CD4-positive, alpha-beta T cell treated with Interleukin-6 at 100 ng/mL for 8 hours (primary cell): ENCODE results near the gene KCNB1.

Source experiments
- DNase-seq: peaks from one replicate; pipeline ENCODE4 v3.0.0-alpha.2; 2020; ENCODE audit warnings: mixed read lengths, low spot score

KCNB1 gene

DNA sequence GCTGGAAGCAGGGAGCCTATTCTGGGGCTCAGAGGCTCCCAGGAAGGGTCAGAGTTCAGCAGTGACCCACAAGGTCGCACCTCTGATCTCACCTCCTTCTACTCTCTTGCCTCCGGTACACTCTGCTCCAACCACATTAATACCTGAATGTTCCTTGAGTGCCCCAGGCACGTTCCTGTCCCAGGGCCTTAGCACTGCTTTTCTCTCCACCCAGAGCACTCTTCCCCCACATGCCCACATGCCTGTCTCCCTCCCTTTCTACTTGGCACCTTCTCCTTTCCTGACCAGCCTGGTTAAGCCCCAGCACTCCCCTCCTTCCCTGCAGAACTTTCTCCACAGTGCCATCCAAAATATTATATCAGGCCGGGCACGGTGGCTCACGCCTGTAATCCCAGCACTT is 13.4 kb downstream of the KCNB1 start:
- no peak for DNase-seq

DNA sequence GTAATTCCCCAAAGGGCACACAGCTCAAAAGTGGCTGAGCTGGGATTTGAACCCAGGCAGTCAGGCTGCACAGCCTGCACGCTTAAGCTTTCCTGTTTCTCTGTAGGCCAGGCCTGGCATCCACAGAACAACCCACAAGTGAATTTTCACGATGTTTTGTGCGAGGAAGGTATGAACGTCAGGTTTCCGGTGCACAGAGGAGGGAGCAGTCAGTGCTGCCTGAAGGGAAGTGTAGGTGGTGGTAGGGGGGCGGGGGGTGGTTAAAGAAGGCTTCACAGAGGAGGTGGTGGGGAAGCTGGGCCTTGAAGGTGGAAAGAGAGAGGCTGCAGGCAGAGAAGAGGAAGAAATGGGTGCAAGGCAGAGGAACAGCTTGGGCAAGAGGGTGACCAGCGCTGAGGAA is 14.1 kb downstream of the KCNB1 start:
- DNase-seq = no peak

DNA sequence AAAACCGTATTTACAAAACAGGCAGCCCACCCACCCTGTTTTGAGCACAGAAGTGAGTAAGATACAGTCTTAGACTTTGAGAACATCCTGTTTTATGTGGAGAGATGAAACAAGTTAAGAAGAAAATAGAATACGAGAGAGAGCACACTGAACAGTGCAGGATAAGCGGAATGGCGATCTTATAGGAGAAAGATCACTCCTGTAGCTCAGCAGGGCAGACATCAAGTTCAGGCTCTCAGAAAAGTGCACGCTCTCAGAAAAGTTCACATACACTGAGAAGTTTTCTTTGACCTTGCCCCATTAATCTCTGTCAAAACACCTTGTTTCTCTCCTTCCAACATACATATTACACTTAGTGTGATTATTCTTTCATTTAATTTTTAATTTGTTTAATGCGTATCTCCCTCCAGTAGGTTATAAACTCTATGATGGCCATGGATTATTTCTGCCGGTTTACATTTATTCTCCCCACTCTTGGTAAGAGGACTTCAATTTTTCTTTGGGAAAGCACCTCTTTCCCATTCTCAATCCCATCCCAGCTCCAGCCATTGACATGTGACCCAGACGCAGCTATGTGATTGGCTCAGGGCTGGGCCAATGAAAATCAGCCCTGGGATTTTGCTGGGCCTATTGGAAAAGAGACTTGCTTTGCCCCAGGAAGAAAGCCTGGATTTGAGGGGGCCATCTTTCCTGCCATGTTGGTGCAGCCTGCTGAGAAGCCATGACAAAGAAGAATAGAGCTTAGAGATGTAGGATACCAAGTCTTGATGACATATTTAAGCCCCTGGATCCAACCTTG is 16.2 kb downstream of the KCNB1 start:
- DNase-seq = no peak

DNA sequence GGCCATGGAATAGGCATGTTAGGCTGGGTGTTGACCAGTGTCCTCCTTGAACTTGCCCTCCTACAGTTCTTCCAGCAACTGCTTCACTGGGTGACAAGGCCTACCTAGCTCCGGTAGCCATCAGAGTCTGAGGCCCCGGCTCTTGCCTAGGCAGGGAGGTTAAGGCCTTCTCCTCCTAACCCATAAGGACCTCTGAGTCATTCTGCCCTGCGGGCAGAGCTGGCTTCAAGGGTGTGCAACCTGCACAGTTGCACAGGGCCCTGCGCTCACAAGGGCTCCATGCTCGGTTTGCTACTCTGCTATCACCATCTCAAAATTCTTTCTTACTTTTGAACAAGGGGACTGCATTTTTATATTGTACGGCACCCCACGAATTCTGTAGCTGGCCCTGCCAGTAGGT is 17.9 kb downstream of the KCNB1 start:
- no peak for DNase-seq

DNA sequence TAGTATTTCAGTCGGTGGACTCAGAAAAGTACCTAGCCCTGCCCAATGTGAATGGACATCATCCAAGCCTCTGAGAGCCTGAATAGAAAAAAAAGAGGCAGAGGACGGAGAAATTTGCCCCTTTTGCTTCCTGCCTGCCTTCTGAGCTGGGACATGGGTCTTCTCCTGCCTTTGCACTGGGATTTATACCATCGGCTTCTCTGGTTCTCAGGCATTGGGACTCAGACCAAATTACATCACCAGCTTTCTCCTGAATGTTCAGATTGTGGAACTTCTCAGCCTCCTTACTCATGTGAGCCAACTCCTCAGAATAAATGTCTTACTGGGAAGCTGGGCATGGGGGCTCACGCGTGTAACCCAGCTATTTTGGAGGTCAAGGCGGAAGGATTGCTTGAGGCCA is 19.8 kb downstream of the KCNB1 start:
- no peak for DNase-seq

DNA sequence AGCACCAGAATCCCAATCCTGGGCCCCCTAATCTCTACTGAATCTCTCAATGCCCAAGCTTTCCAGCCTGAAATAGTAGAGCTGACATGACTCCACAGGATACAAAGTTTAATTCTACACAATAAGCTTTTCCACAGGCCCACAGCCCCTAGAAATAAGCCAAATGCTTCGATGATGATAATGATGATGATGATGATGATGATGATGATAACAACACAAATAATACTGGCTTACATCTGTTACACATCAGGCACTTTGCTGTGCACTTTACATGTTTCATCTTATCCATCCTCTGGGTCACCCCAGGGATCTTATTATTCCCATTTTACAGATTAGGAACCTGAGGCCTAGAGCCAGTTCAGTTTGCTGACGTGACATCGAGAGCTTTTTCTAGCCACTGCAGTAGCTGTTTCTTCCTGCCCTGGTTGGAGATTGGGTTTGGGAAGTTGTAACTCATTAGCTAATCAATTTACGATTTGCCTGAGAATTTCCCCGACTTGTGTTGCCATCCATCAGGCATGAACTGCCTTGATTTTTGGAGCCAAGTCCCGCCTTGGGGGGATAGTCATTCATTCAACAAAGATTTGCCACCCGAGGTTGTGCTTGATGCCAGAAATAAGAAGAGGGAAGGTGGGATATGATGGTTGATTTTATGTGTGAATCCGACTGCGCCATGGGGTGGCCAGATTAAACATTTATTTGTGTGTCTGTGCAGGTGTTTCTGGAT is 20.4 kb downstream of the KCNB1 start:
- DNase-seq = no peak

DNA sequence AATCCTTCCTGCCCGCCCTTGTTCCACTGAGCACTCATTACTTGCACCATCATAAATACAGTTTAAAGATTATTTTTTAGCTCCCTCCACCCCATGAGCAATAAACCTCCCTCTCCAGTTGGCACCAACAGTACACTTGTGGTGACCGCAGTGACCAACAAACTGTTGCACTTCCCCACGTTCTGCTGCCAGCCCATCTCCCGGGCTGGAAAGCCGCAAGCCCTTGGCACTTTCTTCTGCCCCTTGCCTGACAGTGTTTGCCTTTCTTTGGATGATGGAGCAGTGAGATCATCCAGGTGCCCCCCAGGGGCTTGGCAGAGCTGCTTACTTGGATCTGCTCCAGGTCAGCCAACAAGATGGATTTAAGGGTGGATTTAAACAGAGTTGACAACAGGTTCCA is 21.6 kb downstream of the KCNB1 start:
- no peak for DNase-seq

DNA sequence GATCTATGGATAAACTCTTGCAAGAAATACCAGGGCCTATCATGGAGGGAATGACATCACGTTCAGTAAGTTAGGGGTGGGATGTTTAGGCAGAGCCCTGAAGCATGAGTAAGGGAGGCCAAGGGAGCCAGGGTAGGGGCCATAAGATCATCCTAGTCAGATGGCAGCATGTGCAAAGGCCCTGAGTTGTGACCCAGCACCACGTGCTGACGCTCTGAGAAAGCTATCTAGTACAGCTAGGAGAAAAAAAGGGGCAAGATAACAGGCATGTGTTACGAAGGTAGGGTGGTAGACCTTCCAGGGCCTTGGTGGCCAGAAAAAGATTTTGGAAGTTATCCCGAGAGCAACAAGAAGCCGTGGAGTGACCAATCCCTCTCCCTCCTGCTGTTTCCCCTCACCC is 22.3 kb downstream of the KCNB1 start:
- no peak for DNase-seq

DNA sequence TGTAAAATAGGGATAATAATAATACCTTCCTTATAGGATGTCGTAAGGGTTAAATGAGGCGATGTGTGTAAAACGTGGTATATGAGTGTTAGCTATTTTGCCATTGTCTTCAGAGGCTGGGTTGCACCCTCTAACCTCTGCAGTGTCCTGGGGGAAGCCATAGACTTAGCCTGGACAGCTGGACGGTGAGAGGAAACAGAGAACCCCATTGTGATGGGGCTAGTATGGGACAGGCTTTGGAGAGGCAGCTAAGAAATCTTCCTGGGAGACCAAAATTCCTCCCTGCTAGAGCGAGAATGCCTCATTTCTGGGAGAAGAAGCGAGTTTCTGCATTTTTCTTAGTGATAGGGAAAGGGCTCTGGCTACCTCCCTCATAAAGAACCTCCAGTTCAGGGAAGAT is 22.8 kb downstream of the KCNB1 start:
- no peak for DNase-seq

DNA sequence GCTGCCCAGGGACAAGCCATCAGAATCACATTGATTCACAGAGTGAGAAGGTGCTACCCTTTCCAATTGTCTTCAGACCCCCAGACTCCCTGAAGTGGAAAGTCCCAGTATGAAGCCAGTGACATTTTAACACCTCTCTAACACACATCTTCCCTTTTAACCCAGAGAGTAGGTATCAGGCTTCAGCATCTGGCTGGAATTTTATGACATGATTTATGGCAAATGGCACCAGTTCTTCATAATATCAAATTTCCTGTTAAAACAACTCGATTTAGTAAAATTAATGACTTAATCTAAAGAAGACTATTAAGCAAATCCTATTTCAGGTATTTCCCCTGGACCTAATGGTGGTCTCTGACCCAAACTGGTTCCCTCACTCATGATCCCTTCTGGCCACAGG is 25.0 kb downstream of the KCNB1 start:
- no peak for DNase-seq

DNA sequence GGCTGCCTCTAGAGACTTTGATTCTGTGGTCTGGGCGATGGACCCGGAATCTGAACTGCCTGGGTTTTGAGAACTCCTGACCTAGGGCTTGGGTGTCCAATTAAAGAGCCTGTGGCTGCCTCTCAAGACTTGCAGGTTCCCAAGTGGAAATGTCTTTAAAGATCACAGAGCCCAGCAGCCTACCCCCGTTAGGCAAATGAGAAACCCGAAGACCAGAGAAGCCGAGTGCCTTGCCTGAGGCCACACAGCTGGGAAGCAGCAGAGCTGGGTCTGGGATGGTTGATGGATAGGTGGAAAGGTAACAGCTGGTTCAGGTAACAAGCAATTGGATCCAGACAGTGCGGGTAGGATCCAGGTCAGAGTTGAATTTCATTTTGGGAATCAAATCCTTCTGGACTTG is 25.8 kb downstream of the KCNB1 start:
- no peak for DNase-seq

DNA sequence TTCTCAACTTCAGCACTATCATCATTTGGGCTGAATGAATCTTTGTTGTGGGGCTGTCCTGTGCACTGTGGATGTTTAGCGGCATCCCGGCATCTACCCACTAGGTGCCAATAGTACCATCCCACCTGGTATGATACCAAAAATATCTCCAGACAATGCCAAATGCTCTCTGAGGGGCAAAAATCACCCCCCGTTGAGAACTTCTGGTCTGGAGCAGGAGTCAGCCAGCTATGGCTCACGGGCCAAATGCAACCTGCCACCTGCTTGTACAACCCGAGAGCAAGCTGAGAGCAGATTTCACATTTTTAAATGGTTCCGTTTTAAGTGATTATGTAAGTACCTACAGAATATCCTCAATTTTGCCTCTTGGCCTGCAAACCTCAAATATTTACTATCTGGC is 26.8 kb downstream of the KCNB1 start:
- DNase-seq = no peak

DNA sequence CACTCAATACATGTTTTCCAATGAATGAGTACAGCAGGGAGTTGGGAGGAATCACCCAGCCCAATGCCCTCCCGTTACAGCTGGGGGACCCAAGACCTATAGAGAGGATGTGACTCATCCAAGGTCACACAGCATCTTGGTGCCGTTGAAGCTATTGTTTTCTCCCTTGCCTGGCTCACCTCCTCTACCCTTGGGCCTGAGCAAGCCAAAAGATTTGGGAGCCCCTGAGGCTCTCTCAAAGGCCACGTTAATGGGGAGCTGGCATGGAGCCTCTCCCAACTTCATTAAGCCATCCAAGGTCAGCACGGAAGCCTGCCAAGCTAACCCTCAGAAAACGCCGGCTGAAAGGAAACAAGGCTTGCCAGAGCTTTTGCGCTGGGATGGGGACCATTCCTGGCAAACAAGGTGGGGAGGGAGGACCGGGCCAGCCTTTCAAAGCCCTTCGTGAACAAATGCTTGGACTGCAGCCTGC is 30.4 kb downstream of the KCNB1 start:
- no peak for DNase-seq

DNA sequence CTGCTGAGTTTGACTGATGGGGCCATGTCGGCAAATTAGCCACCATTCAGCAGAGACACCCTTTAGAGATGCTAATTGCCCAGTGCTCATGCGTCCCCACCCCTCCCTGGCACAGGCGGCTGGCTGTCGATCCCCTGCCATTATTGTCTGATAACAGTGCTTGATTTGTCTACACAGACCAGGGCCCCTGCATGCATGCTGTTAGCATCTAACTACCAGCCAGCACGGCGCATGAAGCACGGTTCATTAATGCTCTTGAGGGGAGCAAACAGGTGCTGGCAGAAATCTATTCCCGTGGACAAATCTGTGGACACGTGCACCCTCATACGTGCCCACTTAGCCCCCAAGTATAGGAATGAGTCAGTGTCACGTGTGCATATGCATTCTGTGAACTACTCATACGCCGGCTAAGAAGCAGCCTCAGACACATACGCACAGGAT is 32.2 kb downstream of the KCNB1 start:
- DNase-seq = no peak

DNA sequence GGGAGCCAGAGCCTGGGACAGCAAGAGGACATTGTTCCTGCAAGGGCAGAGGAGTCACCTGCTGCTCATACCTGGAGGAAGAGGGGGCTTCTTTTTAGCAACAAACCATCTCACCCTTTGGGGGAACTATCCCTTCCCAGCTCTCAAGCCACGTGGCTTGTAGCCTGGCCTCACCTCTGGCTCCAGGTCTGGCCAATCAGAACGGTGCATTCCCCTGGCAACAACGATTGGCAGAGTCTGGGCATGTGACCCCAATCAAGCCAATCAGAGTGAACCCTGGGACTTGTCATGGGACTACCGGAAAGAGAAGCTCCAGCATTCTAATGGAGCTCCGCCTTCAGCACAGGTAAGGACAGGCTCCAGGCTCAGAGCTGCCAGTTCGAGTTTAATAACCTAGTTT is 33.6 kb downstream of the KCNB1 start:
- no peak for DNase-seq

DNA sequence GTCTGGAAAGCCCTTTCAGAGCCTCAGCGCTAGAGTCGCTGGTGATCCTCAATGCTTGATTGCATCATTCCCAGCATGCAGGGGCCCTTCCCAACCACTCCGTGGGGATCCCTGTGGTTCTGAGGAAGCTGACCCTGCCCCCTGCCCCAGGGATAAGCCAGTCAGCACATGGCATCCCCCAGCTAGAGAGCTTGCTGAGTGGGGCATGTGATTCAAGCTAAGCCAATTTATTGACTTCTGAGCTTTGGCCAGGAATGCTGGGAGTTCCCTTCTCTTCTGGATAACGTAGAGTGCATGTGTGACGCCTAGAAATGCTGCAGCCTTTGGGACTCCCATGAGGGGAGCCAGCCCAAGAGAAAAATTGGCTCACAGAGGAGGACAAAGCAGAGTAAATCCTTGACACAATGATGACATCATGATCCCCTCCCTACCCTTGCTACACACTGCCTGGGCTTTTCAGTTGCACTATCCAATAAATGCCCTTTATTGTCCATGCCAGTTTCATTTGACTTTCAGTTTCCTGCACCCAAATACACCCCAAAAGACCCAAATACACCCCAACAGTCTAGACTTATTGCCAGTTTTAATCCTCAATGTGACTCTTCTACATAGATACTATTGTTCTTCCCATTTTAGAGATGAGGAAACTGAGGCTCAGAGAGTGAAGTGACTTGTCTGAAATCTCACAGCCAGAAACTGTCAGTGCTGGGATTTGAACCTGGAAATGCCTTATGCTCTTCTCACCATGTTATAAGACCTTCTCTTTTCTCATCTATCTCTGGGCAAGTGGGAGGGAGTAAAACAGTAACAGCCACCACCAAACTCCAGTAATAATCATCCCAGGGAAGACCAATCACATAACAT is 34.3 kb downstream of the KCNB1 start:
- DNase-seq = no peak

DNA sequence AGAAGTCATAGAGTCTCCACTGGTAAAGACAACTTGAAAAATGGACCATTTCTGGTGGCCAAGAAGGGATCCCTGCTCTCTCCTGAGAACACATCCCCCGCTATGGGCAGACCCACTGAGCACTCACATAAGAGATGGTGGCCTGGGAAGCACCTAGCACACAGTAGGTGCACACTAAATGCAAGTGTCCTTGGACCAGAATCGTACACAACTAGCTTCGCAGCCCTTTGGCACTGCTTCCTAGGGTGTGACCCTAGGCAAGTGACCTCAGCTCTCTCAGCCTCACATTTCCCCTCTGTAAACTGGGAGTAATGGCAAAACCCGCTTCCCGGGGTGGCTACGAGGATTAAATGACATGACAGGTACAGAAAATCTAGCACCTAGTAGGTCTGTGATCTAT is 35.1 kb downstream of the KCNB1 start:
- DNase-seq = no peak

DNA sequence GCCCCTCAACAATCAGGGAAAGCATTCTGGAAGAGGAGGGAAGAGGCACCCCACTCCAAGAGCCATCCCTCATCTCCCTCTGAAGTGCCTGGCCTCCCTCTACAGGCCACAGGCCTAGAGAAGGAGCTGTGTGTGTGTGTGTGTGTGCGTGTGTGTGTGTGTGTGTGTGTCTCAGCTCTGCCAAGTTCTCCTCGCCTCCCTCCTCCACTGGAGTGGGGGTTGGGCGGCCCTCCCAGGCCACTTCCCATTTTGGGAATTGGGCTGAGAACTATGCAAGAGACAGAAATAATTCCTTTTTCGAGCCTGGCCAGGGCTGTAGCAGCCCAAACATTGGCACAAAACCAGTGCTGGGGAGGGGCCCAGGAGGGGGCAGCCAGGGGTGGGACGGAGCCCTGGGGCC is 35.7 kb downstream of the KCNB1 start:
- DNase-seq = no peak

DNA sequence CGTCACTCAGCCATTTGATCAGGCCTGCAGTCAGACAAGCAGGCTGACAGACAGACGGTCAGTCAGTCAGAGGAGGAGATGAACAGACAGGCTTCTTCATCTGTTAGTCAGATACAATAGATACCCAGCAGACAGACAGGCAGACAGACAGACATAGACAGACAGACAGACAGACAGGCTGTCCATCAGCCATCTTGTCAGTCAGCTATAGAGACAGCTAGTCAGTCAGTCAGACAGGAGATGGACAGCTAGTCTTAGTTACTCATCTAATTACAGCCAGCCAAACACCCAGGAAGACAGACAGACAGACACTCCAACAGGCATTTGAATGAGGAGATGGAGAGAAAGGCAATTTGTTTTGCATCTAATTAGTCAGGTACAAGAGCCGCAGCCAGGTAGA is 36.4 kb downstream of the KCNB1 start:
- no peak for DNase-seq

DNA sequence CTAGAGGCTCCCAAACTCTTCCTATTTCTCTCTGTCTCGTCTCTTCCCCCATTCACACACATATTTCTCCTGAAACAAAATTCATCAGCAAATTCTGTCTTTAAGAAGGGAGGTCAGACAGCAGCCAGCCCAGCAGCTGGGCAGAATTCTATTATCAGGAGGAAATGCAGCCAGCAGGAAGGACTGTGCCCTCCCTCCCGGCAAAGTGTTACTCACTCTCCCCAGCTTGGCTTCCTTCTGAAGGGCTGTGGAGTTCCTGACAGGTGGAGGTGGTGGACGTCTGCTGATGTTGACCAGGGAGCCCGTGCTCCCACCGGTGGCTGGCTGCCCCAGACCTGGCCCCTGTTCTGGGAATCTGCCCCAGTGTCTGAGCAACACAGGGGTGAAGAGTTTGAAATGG is 37.3 kb downstream of the KCNB1 start:
- DNase-seq = no peak

DNA sequence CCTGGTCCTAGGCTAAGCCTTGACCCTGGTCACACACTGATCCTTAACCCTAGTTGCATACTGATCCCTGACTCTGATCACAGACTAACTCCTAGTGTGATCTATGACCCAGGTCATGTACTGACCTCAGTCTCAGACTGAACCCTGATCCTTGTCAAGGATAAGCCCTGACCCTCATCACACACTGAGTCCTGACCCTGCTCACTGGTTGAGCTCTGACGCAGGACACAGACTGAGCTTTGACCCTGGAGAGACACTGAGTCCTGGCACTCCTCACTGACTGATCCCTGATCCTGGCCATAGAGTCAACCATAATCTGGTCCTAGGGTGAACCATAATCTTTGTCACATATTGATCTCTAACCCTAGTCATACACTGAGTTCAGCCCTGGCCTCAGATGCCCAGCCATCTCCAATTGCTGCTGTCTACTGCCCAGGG is 37.9 kb downstream of the KCNB1 start:
- no peak for DNase-seq

DNA sequence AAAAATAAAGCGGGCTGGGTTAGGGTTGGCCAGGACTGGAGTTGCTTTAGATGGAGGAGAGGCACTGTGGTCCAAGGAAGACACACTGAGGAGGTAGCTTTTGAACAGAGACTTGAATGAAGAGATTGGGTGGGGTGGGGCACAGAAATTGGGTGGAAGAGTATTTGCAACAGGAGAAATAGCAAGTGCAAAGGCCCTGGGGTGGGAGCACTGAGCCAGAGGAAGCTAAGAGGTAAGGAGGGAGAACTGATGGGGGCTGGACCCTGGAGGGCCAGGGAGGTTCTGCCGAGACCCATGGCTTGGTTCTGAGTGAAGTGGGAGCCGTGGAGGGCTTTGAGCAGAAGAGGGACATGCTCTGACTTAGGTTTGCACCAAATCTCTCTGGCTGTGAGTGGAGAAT is 45.4 kb downstream of the KCNB1 start:
- no peak for DNase-seq

DNA sequence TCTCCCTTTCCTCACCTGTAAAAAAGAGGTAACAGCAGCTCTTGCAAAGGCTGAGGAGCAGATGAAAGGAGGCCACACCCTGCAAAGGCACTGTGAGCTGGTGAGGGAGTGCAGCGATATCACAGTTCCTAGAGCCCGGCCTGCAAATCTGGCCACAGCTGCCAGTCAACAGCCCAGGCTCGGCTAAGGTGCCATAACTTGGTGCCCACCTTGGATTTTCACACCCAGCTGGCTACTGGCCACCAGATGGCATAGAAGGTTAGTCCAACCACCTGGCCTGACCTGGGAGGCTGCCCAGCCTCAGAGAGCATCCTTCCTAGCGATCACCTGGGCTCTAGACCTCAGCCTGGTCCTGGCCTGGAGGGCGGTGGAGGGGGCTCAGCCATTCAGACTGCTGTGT is 46.8 kb downstream of the KCNB1 start:
- no peak for DNase-seq
